C1 segment of cervical spinal cord (tissue), 14 donors: ENCODE measurements around the gene EPB41L4B.

Experiments
- DNase-seq, 14 donors: peaks; one replicate each; lab custom pipeline; 2025; lab: John Stamatoyannopoulos, UW

Gene EPB41L4B

DNA sequence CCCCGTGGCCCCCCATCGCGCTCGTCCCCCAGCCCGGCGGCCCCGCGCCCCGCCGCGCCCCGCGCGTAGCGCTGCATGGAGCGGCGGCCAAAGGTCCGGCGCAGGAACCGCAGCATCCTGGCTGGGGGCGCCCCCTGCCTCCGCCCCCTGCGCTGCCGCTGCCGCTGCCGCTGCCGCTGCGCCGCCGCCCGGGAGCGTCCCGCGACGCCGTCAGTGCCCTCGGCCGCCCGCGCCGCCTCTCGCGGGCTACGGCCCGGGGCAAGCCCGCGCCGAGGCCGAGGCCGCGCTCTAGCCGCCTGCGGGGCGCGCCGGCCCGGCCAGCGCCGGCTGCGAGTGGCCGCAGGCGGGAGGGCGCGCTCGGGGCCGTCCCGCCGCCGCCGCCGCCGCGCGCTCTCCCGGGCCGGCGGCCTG is 523 bp downstream of the EPB41L4B start:
- peak in 1 of 14 donors; percentile 9 for DNase-seq

DNA sequence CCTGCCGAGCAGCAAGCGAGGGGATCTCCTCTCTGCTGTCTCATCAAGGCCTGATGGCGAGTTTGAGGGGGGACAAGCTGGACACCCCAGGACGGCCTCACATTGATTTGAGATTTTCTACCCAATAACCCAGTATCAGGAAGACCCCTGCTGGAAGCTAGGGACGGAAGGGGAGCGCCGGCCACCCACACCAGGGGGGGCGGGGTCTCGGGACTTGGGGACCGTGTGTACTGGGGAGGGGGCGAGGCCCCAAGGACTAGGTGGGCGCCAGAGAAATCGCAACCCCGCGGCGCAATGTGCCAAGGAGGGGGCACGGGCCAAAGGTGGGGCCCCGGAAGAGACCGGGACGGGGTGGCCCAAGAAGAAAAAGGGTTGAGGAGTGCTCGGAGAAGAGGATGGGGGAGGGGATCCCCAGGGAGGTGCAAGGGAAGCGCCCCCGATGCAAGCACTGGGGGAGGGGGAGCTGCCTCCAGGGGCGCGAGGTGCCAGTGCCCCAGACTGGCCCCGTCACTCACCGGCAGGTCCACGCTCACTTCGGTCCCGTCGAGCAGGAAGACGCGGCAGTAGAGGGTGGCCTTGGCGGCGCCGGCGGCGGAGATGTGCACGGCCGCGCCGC is 1.1 kb downstream of the EPB41L4B start:
- DNase-seq, result peak in 2 of 14 donors; percentile 9 to 33

DNA sequence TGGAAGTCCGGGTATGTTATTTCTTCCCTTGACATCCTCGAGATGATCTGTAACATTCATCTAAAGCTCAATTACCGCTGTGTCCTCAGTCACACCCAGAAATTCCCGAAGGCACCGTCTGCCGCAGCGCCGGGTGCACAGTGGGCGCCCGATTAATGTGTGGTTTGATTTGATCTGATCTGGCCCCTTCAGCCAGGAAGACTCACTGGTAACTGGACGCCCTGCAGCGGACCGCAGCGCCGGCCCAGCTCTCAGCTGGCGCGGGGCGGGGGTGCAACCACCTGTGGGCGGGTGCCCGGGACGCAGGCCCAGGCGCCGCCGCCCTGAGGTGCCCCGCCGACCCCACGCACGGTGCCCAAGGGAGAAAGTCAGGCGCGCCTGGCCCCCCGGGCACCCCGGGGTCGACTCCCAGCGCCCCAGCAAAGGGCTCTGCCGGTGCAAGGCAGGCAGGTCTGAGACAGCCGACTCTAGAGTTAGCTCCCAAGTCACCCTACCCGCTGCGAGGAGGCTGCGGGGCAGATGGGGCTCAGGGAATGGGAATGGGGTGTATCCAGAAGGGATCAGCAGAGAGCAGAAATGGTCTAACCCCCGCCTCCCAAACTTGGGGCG is 1.7 kb downstream of the EPB41L4B start:
- peak in 1 of 14 donors; percentile 35 for DNase-seq

DNA sequence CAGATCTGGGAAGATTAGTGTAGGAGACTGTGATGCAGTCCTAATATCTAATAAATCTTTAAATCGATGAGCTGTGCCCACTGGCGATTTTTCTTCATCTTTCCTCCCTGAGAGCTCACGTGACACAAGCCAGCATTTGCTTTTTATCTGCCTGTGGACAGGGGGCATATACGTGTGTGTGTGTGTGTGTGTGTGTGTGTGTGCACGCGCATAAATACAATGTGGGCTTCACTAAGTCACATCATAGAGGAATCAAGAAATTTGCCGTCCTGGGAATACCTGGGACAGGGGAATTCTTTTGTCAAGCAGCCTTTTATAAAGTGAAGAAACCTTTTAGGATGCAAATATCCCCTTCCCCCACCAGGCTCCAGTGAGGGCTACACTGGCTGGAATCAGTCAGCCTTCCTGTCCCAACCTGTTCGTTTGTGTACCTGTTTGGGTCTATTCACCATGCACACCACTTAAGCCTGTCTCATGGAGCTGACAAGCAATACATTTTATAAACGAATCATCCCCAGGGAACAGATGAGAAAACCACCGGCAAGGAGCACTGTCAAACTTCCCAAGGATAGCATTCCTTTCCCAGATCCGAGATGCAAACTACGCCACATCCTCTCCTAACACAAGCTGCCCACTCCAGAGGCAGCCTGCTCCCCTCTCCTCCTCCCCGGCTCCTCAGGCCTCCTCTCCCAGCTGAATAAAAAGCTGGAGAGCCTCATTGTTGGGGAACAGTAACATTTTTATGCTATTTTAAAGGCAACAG is 2.7 kb downstream of the EPB41L4B start:
- peak in 1 of 14 donors; percentile 42 for DNase-seq

DNA sequence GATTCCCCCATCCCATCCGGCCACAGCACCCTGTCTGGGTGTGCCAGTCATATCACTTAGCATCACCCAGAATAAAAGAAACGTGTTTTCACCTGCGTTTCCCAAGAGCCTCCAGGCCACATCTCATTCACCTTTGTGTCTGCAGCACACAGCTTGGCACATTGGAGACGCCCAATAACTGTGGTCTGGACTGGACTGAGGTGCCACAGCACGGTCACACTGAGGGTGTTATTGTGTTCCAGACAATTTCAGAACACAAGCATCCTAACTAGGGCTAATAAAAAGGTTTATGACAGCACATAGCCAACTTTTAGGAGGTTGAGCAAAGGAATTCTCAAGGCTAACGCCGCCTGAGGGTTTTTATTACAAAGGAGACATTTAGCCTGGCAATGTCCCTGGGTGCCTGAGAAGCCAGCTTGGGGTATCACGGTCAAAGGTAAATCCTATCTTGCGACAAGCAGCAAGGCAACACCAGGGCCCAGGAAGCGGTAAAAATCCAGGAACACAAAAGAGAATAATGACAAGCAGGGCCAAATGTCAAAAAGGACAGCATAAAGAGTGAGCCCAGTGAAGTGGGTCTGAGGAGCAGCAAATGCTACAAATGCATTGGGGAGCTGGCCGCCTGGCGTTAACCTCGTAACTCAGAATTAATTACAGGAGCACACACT is 3.4 kb downstream of the EPB41L4B start:
- DNase-seq, result peak in 1 of 14 donors; percentile 16

DNA sequence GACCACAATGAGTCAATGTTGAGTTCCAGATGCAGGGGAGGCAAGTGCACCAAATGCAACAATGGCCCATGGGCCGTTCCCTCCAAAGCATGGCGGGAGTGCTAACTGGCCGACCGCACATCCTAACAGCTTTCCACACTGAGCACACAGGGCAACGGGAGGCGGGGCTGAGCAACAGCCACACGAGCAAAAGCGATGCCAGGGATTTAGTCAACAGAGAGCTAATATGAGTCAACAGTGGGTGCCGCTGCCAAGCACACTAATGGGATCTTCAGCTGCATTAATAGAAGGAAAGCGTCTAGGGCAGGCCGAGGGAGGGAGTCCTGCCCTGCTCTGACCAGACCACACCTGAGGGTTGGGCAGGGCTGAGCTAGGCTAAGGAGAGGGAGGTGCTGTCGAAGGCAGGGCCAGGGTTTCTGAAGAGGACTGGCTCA is 4.6 kb downstream of the EPB41L4B start:
- peak in 11 of 14 donors; percentile 10 to 86 (median 54) for DNase-seq

DNA sequence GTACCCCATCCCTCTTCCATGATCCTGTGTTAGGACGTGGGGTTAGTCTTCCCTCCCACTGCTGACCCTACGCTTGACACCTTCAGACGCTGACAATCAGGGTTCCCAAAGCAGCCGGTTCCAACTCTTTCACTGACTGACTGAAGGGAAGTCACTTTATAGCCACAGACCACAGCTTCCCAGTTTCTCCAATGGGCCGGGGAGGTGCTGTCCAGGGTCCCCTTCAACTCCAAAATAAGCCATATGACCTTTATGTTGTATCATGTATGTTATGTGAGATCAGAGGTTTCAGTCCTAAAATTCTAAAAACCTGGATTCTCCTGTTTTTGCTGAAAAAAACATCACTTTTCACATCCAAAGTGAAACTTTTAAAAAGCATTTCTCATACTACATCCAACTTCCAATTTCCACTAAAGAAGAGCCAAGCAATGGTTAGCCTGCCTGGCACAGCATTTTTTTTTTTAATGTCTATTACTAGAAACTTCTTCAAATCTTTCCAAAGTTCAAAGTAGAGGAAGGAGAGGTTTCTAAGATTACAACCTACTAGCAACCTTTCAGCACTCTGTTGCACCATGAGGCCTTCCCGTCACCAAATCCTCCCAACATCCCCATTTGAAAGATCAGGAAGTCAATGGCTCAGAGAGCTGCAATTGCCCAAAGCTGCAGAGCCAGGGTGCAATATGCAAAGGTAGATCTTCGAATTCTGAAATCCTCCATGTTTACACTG is 5.2 kb downstream of the EPB41L4B start:
- DNase-seq, result no peak

DNA sequence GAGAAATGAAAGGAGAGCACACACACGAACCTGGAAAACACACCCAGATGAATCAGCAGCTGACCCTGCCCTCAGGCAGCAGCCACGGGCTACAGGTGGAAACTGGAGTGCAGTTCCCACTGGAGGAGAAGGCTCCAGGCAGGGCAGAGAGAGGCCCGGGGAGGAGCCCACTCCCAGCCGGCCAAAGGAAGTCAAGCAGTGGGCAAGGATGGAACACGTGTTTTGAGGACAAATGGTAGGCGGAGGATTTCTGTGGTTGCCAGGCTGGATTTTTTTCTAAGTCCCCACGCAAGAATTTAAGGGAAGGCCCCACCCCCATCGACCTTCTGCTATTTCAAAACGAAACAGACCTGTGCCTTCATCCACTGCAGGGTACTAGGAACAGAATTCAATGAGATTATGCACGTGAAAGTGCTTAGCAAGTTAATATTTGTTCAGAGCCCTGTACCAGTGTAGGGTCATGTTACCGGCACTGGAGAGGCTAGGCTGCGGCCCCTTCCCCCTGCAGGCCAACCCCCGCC is 6.8 kb downstream of the EPB41L4B start:
- DNase-seq, result no peak

DNA sequence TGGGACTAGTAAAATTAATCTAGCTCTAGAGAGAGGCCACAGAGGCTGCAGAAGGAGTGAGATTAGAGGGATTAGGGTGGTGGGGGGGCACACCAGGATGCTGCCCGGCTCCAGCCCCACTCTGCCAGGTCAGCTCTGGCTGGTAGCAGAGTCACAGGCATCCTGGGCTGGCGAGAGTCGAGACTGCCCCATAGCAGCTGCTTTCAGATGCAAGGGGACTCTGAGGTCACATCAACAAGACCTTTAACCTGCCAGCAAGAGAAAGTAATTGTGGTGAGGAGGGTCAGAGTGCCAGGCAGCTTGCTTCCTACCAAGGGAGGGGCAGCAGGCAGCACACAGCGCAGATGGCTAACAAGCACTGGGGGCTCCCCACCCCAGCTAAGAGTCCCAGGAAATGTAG is 7.5 kb downstream of the EPB41L4B start:
- no peak for DNase-seq

DNA sequence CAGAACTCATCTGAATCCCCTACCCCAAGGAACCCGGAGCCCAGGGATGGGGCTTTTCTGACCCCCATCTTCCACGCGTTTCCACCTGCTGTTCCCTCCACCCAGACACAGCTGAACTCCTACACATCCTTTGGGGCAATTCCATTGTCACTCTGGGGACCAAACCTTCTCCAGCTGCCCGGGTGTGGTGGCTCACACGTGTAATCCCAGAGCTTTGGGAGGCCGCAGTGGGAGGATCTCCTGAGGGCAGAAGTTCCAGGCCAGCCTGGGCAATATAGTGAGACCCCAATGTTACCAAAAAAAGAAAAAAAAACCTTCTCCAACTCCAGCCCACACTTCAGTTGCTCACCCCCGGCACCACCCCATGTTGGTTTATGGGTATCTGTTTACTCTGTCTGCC is 8.1 kb downstream of the EPB41L4B start:
- DNase-seq, result no peak

DNA sequence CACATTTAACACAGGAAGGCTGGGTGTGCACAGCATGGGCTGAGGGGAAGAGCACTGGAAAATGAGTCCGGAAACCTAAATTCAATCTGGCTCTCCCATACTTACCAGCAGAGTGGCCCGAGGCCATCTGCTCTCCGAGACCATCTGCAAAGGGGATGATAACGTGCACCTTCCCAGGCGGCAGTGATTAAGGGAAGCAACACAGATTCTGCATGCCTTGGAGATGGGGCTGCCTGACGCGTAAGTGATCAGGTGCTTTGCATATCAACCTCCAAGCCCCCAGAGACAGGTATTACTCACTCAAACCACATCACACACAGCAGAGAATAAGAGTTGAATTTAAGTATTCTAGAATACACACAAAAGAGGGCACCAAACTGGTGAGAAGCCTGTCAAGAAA is 9.1 kb downstream of the EPB41L4B start:
- DNase-seq, result peak in 2 of 14 donors; percentile 20 to 87

DNA sequence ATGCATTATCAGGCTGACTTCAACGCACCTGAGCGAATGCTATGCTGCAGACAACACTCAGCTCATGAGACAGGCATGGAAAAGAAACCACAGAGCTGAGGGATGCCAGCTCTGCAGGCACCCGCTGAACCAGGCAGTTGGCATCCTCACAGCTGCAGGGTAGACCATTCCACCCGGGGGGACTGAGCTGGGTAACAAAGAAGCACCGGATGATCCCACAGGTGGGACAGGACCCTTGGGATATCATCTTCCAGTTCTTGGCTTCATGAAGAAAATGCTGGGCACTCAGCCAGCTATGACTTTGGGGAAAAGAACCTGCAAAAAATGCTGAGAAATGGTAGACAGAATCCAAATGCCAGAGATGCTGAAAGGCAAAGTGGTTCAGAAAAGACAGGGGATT is 9.6 kb downstream of the EPB41L4B start:
- peak in 1 of 14 donors; percentile 69 for DNase-seq

DNA sequence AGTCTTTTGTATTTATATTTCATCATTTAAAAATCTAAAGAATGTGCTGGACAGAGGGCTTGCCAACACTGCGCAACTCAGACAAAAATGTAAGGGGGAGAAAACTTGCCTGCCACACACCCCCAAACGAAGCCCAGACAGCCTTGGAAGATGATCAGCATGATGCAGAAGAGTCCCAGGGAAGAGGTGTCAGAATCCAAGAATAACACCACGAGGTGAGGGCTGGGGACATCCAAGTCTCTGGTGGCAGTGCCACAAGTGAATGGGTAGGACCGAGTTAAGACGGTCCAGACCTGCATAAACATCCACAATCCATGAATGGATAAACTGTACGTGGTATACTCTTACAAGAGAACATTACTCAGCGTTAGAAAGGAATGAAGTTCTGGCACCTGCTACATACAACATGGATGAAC is 10.4 kb downstream of the EPB41L4B start:
- no peak for DNase-seq

DNA sequence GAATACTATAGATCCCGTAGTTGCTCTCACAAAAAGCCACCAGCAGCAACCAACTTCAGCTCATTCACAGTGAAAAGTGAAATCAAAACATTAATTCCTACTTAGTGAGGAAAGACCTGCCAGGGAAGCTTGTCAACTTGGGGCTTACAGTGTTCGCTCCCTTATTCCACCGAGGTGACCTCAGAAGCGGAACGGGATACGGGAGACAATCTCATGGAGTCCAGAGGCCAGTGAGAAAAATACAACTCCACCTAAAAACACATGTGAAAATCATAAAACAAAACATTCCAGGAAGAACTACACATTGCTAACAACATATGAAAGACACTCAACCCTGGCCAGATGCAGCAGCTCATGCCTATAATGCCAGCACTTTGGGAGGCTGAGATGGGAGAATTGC is 11.6 kb downstream of the EPB41L4B start:
- no peak for DNase-seq

DNA sequence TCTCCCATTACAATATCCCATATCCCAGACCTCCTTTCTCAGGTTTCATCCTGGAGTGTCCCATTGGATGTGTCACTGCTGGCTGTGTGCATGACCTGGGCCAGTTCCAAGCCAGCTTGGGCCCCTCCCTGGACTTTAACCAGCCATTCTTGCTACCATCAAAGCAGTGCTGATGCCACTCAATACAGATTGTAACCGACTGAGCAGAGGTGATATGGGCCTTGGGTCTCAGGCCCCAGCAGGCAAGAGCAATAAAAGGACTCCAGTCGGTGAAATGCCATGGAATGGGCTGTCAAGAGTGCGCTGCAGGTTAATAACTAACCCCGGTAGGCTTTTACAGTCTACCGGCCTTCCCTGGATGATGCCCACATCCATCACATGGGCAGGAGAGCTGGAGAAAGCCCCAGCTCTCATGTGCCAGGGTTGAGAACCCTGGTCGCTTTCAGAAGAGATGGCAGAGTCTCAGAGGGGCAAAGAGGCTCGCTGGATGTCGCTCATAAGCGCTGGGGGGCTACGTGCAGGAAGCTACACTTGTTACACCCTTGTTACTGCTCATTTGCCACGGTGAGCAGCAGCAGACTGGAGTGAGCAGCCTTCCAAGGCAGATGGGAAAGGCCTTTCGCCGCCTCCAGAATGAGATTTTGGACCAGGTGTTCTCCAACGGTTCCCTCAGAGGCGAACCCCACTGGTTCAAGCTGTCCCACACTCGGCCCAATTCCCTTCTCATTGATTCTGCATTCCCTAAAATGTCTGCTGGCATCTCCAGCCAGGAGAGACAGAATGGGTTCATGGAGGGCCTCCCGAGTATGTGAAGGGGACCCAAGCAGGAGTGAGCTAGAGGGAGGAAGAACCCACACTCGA is 13.2 kb downstream of the EPB41L4B start:
- peak in 1 of 14 donors; percentile 22 for DNase-seq

DNA sequence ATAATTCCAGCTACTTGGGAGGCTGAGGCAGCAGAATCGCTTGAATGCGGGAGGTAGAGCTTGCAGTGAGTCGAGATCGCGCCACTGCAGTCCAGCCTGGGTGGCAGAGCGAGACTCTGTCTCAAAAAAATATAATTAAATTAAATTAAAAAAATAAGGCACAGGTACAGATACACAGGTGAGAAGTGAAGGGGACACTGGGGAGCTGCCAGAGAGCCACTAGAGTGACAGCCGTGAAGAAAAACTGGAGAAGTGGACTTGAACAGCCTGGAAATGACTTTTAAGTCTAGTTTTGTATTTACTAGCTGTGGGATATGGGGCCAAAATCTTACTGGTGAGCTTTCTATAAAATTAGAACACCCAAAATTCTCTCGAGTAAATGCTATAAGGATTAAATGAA is 15.1 kb downstream of the EPB41L4B start:
- no peak for DNase-seq

DNA sequence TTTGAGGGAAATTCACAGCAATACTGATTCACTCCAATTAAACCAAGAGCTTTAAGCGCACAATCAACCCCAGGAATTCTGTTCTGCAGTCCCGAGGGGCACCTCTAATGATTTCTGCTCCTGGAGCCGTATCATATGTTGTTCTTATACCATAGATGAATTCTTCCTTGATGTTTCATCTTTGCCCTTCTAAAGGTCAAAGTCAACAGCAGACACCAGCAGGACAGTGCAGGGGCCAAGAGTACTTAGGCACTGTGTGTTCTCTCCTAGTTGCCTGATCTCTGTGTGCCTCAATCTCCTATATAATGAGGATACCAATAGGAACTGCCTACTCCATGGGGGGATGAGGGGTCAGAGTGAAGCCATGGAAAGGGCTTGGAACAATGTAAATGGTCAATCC is 16.5 kb downstream of the EPB41L4B start:
- no peak for DNase-seq

DNA sequence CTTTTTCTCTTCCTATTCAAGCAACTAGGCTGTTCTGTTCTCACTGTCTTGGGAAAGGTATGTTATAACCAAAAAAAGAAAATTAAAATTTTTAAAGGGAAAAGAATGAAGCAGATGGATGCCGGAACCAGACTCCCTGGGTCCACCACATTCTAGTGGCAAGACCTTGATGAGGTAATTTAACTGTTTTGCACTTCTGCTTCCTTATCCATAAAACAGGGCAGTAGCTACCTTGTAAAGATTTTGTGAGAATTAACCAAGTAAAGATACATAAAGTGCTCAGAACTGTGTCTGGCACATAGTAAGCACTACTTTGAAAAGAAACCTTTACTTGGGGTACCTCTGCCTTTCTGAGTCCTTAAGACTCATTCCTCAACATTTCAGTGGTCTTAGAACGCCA is 17.0 kb downstream of the EPB41L4B start:
- DNase-seq, result no peak

DNA sequence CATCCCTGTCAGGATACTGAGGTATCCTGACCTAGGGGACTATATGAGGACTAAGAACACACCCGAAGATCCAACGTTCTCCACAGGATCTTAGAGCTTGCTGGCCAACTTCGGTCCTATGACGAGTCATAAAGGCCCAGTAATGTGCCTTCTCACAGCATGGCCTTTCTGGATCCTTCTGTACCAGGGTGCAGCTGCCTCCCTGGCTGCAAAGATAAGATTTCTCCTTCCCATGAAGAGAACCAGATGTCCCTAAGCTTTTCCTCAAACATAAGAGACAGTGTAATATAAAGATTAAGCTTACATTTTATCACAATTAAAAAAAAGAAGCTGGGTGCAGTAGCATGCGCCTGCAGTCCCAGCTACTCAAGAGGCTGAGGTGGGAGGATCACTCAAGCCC is 18.3 kb downstream of the EPB41L4B start:
- DNase-seq, result no peak

DNA sequence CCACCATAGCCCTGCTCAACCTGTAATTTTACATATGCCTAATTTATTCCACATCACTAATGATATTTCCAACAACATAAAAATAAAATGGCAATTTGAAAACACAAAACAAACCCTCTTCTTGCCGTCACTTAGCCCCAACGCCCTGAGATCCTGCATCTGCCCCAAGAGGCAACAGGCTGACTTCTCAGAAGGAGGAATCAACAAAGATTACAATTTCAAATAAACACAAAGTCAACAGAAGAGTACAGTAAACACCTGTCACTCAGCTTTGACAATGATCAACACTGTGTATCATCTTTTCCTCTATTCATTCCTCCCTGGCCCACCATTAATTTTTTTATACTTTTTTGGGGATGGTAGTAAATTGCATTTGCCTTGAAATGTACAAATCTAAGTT is 19.8 kb downstream of the EPB41L4B start:
- no peak for DNase-seq
